Breast epithelium (tissue), 3 donors: ENCODE results near the gene GLDN.

Source experiments
- POLR2AphosphoS5 ChIP-seq, 3 donors: sonication (generic); formaldehyde crosslinking; IDR thresholded peaks; one replicate each; pipeline ENCODE4 v1.6.1; 2017; ENCODE audit warnings: antibody characterized with exemption in 3 of 3
- TF ChIP-seq, protein P1 (sequence below), 3 donors: fragments of 450-650 bp; IDR thresholded peaks; one replicate each; pipeline ENCODE4 v1.5.1; 2016 to 2017; ENCODE audit warnings: antibody characterized with exemption in 3 of 3, mild to moderate bottlenecking in 3 of 3, moderate library complexity in 3 of 3

DNA sequence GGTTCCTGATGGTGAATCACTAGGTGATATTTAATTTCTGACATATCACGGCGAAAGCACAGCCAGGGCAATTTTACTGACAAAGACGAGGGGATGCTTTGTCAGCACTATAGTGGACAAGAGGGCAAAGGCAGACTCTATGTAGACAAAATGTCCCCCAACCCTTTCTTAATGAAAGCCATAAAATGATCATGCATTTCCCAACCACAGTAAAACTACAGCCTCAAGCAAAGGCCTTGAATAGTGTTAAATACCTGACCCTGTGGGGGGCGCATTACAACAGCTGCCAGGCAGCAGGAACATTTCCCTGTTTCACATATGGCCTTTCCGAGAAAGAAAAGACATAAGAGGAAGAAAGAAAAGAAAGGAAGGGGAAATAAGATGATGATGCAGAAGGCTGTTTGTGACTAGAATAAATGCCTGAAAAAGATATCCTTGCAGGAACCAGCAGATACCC, 49.5 kb downstream of the GLDN start:
- TF ChIP-seq POLR2AphosphoS5 (IDR thresholded peaks at IDR 0.05), result no peak
- TF ChIP-seq, protein P1, sequence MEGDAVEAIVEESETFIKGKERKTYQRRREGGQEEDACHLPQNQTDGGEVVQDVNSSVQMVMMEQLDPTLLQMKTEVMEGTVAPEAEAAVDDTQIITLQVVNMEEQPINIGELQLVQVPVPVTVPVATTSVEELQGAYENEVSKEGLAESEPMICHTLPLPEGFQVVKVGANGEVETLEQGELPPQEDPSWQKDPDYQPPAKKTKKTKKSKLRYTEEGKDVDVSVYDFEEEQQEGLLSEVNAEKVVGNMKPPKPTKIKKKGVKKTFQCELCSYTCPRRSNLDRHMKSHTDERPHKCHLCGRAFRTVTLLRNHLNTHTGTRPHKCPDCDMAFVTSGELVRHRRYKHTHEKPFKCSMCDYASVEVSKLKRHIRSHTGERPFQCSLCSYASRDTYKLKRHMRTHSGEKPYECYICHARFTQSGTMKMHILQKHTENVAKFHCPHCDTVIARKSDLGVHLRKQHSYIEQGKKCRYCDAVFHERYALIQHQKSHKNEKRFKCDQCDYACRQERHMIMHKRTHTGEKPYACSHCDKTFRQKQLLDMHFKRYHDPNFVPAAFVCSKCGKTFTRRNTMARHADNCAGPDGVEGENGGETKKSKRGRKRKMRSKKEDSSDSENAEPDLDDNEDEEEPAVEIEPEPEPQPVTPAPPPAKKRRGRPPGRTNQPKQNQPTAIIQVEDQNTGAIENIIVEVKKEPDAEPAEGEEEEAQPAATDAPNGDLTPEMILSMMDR (IDR thresholded peaks at IDR 0.05), result no peak
